Astrocyte of the cerebellum (primary cell): Measurements from ENCODE around the gene GSS.

Source experiments
- DNase-seq: peaks from one replicate; pipeline ENCODE4 v3.0.0-alpha.2; 2011; ENCODE audit warnings: low read depth
- H3K4me3 ChIP-seq: 2 replicates; pipeline ENCODE4 v1.5.1; 2011; ENCODE audit warnings: mild to moderate bottlenecking, low read depth, low read length, moderate library complexity
- in situ Hi-C: cut with HindIII; loops from 2 replicates; pipeline ENCODE4 v1.10.0; 2017; ENCODE audit warnings: low sequenced_read_pairs
- TF ChIP-seq, protein P1 (sequence below): IDR thresholded peaks from 2 replicates; pipeline ENCODE4 v1.5.1; 2012; ENCODE audit warnings: low read length, low read depth, moderate library complexity, mild to moderate bottlenecking; ENCODE audit errors: missing control alignments

Gene GSS

DNA sequence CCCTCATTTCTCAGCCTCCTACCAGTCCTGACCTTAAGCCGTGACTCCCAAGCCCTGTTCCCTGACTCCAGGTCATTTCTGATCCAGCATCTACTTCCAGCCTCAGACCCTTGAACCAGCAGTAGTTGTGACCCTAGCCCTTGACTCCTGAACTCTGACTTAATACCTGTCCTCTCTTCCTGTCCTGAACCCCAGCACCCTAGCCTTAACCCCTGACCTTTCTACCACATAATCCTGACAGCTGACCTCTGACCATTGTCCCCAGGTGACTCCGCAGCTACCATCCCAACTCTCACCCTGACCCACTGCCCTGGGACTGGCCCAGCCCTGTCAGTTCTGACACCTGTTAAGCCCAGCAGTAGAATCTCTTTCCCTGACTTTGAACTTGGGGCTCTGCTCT, 42.2 kb upstream of the GSS start:
- TF ChIP-seq, protein P1, sequence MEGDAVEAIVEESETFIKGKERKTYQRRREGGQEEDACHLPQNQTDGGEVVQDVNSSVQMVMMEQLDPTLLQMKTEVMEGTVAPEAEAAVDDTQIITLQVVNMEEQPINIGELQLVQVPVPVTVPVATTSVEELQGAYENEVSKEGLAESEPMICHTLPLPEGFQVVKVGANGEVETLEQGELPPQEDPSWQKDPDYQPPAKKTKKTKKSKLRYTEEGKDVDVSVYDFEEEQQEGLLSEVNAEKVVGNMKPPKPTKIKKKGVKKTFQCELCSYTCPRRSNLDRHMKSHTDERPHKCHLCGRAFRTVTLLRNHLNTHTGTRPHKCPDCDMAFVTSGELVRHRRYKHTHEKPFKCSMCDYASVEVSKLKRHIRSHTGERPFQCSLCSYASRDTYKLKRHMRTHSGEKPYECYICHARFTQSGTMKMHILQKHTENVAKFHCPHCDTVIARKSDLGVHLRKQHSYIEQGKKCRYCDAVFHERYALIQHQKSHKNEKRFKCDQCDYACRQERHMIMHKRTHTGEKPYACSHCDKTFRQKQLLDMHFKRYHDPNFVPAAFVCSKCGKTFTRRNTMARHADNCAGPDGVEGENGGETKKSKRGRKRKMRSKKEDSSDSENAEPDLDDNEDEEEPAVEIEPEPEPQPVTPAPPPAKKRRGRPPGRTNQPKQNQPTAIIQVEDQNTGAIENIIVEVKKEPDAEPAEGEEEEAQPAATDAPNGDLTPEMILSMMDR: no peak
- no peak overlapping the region for H3K4me3 ChIP-seq
- in situ Hi-C loops: no loop called here
- no peak for DNase-seq

DNA sequence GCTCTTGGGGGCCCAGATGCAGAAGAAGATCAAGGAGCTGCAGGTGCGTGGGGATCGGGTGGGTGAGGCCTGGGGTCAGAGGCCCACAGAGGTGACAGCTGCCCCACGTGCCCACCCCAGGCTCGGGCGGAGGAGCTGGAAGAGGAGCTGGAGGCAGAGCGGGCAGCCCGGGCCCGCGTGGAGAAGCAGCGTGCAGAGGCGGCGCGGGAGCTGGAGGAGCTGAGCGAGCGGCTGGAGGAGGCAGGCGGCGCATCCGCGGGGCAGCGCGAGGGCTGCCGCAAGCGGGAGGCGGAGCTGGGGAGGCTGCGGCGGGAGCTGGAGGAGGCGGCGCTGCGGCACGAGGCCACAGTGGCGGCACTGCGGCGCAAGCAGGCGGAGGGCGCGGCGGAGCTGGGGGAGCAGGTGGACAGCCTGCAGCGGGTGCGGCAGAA, 41.5 kb upstream of the GSS start:
- no peak overlapping the region for H3K4me3 ChIP-seq
- TF ChIP-seq, protein P1: no peak
- DNase-seq: no peak
- in situ Hi-C loops: no loop called here

DNA sequence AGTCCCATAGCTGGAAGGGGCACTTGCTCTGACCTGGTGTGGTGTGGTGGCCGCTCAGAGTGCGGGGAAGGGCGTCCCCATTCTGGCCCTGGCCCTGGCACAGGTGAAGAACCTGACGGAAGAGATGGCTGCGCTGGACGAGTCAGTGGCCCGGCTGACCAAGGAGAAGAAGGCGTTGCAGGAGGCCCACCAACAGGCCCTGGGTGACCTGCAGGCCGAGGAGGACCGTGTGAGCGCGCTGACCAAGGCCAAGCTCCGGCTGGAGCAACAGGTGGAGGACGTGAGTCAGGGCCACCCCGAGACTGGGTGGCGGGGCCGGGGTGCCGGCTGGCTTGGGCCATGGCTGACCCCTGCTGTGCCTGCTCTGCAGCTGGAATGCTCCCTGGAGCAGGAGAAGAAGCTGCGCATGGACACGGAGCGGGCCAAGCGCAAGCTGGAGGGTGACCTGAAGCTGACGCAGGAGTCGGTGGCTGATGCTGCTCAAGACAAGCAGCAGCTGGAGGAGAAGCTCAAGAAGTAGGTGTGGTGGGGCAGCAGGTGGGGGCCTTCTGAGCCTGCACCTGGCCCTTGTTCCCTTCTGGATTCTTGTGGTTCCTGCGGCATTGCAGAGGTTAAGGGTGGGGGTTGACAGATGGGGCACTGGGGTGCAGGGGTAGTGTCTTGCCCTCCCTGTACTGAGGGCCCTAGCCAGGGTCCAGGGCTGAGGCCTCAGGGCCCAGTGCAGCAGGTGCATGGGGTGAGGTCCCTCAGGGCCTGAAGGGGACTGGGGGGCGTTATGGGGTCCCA, 40.8 kb upstream of the GSS start:
- H3K4me3 ChIP-seq: no peak overlapping the region
- TF ChIP-seq, protein P1: no peak
- no peak for DNase-seq
- in situ Hi-C loops: no loop called here

DNA sequence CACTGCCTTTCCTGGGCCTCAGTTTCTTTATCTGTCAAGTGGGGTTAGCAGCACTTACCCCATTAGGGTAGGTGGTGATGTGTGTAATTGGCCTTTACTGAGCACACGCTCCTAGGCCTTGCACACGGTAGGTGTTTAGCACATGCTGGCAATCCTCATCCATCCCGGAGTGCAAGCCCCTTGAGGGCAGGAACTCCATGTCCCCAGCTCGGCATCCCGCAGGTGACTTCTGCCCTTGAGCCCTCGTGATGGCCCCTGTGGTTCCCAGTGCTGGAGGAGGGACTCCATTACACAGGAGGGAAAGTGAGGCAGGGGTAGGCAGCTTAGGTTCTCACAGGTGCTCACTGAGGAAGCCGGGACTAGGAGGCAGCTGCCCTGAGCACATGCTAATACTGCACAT, 40.1 kb upstream of the GSS start:
- TF ChIP-seq, protein P1: no peak
- in situ Hi-C loops: no loop called here
- no peak for DNase-seq
- H3K4me3 ChIP-seq: no peak overlapping the region

DNA sequence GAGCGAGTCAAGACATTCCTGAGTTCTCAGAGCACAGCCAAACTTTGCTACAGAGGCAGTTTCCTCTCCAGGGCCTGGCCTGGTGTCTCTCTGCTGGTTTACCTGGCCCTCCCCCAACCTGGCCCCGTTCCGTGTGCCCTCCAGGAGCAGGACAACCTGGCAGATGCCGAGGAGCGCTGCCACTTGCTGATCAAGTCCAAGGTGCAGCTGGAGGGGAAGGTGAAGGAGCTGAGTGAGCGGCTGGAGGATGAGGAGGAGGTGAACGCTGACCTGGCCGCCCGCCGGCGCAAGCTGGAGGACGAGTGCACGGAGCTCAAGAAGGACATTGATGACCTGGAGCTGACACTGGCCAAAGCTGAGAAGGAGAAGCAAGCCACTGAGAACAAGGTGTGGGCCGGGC, 39.6 kb upstream of the GSS start:
- TF ChIP-seq, protein P1: no peak
- H3K4me3 ChIP-seq: no peak overlapping the region
- DNase-seq: no peak
- in situ Hi-C loops: no loop called here

DNA sequence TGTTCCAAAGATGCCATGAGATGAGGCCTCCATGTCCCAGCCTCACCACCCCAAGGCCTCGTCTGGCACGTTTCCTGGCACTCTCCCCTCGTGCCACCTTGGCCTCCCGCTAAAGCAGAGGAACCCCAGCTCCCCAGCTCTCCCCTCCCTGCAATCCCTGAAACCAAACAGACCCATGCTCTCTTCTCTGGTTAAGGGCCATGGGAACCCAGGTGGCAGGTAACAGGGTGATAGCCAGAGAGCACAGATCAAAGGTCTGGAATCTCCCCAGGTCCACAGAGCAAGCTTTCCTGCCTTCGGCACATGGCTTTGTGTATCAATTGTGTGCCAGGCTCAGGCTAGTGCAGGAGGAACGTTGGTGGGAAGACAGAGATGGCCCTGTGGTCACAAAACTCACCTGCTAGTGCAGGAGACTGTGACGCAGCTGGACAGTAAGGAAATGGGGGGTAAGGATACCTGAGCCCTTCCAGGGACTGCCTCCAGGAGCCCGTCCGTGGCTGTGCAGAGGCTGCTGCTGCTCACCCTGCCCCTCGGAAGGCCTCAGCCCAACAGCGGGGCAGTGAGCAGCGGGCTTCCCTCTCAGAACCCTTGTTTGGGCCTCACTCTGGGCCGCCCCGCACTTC, 39.0 kb upstream of the GSS start:
- no peak for DNase-seq
- TF ChIP-seq, protein P1: no peak
- no peak overlapping the region for H3K4me3 ChIP-seq
- in situ Hi-C loops: no loop called here
